ENCODE data around the gene RREB1.
A peak's percentile ranks its signal among the peaks of the same experiment; 100 is the strongest.

RREB1 gene

DNA sequence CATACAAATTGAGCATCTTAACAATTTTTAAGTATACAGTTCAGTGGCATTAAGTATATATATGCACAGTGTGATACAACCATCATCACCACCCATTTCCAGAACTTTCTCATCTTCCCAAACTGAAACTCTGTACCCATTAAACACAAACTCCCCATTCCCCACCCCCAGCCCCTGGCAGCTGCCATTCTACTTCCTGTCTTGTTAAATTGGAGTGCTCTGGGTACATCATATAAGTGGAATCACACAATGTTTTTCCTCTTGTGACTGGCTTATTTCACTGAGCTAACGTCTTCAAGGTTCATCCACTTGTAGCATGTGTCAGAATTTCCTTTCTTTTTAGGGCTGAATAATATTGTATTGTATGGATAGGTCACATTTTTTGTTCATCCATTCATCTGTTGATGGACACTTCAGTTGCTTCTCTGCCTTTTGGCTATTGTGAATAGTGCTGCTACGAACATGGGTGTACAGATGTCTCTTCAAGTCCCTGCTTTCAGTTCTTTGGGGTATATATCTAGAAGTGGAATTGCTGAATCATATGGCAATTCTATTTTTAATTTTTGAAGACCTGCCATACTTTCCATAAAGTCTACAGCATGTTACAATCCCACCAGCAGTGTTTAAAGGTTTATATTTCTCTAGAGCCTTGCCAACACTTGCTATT, 19.6 kb upstream of the RREB1 start:
- DNase-seq: no peak
- intact Hi-C loops (cut with DNase I): no loop called here

DNA sequence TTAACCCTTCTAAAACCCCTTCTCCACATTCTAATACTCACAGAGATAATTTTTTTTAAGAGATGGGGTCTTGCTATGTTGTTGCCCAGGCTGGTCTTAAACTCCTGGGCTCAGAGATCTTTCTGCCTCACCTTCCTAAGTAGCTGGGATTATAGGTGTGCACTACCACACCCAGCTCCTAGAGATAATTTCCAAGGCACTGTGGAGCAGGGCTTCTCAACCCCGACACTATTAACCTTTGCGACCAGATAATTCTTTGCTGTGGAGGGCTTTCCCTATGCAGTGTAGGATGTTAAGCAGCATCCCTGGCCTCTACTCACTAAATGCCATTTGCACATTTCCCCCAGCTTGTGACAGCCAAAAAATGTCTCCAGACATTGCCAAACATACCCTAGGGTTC, 8.8 kb upstream of the RREB1 start:
- intact Hi-C loops (cut with DNase I): no loop called here

DNA sequence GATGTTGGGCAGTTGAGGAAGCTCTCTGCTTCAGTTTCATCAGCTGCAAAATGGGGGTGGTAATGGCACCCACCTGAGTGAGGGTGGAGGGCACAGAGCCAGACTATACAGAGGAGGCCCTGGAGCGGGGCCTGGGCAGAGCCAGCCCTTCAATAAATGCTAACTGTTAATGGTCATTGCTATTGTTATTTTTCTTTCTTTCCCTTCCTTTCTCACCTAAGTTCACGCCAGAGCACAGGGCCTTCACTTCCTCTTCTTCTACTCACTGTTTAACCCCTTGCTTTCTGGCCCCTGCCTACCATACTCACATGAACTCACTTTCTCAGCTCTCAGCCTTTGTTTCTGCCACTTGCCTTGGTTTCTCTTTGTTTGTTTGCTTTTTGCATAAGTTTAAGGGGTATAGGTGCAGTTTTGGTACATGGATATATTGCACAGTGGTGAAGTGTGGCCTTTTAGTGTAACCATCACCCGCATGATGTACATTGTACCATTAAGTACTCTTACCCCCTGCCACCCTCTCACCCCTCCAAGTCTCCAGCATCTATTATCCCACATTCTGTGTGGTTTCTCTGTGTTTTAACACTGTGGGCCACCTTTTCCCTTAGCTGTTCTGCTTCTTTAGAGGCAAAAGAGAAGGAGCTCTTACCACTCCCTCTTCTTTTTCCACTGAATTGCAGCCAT, 7.5 kb upstream of the RREB1 start:
- intact Hi-C loops (cut with DNase I): no loop called here
- DNase-seq: no peak

More for the DNA sequence above, 8.8 kb upstream of the RREB1 start:
- no peak for DNase-seq

DNA sequence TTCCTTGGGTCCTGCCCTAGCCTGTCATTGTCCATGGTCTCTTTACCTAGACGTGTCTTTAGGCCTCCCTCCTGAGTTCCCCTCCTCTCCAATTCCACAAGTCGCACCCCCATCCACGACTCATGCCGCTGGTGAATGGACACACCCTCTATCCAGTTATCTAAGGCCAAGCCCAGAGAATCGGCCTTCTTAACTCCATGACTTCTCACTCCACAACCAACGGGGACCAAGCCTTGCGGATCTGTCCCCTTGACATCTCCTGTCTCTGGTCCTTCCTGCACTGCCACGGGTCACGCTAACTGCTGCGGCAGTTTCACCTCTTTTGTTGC, 7.0 kb upstream of the RREB1 start:
- DNase-seq: no peak
- intact Hi-C loops (cut with DNase I): no loop called here

DNA sequence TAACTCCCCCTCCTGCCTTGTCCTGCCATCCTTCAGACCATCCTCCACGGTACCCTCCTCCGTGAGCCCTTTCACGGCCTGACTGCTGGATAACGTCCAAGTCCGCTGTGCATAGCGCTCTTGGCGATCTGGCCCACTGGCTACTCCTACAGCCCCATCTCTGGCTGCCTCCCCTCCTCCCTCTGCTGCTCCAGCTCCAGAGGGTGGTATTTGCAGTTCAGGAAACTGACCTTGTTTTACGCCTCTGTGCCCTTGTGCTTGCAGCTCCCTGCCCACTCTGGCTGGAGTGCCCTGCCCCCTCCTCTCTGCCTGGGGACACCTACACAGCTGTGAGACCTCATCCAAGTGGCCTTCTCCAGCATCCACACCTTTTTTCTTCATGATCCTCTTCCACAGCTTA, 6.5 kb upstream of the RREB1 start:
- intact Hi-C loops (cut with DNase I): no loop called here
- DNase-seq: no peak

DNA sequence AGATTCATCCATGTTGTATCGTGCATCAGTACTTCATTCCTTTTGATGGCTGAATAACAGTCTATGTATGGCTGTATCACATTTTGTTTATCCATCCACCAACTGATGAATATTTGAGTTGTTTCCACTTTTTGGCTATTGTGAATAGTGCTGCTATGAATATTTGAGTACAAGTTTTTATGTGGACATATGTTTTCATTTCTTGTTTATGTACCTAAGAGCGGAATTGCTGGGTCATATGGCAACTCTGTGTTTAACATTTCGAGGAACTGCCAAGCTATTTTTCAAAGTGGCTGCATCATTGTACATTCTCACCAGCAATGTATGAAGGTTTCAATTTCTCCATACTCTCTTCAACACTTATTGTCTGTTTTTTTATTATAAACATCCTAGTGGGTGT, 3.0 kb upstream of the RREB1 start:
- intact Hi-C loops (cut with DNase I): no loop called here

DNA sequence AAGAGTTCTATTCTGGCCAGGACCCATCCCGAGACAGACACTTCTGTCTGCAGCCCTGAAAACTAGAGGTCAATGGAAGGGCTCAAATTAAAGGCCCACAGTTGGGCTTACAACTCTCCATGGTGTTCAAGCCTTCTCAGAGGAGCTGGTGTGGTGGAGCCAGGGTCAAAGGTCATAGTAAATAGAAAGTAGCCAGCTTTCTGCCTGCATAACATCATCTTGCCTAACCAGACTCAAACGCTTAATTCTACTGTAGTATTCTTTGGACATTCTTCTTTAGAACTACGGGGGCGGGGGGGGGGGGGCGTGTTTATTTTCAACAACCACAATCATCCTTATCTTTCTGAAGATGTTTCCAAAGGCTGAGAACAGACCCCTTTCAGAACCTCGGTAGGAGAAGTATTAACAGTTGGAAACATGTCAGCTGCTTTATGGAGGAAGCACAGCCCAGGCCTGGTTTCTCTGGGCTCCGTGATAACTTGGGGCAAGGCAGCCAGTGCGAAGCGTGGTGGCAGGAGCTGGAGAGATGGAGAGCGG, 1.5 kb upstream of the RREB1 start:
- DNase-seq: peak in 1 of 42 donors; percentile 11
- intact Hi-C loops (cut with DNase I): no loop called here

More for the DNA sequence above, 3.0 kb upstream of the RREB1 start:
- no peak for DNase-seq

DNA sequence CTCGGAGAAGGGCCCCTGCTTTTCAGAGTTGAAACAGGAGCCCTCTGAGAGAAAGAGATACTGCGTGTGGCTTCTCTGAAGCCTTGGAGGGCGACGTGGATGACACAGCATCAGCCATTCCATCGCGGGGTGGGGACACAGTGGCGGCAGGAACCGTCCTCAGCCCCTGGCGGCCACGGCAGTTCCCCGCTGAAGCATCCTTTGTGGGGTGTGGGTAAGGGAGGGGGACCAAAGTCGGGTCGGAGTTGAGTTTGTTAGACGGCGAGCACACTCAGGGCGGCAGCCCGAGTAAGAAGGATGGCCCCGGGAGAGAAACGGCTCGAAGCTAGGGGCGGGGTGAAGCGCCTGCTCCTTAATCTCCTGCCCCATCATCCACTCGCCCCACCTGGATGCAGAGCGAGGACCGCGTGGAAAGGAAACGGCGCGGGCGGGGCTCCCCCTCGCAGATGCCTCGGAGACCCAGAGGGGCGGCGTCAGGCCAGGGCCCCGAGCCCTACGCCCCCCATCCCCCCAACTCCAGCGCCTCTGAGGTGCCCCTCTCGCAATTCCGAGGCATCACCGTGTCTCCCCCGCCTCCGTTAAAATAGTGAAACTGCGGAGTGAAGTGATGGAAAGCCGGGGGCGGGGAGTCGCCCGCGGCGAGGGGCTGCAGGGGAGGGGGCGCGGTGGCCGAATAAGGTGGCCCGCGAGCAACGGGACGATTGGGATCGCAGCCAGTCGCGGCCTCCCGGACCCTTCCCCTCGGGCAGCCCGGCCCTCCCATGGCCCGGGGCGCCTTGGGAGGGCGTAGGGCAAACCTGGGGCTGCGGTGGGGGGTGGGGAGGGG, 796 bp upstream of the RREB1 start:
- intact Hi-C loops (cut with DNase I): no loop called here
- DNase-seq: peak in 4 of 42 donors; percentile 11 to 46 (median 24)

DNA sequence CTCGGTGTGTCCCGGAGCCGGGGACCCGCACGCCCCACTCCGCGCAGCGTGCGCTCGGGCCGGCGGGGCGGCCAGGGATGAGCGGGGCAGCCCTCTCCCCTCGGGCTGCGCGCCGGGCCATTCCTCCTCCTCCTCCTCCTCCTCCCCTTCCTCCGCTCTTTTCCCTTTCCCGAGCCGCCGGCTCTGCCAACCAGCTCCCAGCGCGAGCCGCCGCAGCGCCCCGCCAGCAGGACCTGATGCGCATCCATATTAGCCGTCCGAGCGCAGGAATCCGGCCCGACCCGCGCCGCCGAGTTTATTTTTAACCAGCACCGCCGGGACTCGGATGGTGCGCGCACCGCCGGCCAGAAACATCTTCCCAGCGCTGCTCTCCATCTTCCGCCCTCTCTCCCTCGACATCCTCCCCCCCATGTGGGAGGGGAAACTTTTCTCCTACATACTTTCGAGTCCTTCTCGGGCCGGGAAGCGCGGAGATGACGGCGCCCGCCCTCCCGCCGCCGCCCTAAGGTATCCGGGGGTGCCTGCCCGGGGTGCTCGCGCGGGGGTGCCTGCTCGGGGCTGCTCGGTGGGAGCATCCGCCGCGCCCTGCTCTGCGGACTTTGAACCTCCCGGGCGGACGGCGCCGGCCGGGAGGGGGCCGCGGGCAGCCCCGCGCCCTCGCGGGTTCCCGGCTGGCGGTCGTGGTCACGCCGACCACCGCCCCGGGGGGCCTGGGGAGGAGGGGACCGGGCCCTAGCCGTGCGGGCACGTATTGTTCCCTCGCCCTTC, 619 bp downstream of the RREB1 start:
- DNase-seq: peak in 31 of 42 donors; percentile 12 to 59 (median 35)
- intact Hi-C loops (cut with DNase I): no loop called here

DNA sequence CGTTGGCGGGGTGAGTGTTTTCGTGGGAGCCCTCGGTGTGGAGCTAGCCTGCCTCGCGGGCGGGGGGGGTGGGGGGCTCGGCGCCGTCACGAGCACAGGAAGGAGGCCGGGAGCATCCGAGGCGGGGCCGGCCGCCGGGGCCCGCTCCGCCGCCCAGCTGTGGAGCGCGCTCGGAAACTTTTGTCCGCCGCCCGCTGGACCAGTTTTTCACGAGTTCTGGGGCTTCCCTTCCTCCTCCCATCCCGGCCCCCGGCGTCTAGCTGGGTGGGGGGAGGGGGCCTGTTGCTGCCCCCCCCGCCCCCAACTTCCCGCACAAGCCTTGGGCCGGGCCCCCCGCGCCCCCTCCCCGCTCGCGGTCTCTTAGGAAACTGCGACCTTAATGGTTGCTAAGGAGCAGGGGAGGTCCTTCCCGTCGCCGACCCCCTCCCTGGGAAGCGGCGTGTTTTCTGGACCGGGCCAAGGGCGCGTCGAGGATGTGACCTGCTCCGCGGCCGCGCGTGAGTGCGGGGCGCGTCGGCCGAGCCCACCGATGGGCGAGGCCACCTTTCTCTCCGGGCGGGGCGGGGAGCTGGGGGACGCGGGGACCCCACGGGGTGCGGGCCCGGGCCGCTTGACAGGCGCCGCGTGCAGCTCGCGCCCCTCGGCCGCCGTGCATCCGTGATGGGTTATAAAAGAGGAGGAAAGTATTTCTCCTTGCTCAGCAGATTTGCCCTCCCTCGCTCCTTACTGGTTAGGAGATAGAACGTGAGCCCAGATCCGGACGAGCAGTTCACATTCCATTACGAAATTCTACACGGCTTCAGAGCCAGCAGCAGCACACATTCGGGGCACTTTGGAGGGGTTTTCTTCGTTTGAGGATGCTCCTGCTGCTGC, 1.4 kb downstream of the RREB1 start:
- DNase-seq: peak in 13 of 42 donors; percentile 6 to 55 (median 16)
- intact Hi-C loops (cut with DNase I): no loop called here

DNA sequence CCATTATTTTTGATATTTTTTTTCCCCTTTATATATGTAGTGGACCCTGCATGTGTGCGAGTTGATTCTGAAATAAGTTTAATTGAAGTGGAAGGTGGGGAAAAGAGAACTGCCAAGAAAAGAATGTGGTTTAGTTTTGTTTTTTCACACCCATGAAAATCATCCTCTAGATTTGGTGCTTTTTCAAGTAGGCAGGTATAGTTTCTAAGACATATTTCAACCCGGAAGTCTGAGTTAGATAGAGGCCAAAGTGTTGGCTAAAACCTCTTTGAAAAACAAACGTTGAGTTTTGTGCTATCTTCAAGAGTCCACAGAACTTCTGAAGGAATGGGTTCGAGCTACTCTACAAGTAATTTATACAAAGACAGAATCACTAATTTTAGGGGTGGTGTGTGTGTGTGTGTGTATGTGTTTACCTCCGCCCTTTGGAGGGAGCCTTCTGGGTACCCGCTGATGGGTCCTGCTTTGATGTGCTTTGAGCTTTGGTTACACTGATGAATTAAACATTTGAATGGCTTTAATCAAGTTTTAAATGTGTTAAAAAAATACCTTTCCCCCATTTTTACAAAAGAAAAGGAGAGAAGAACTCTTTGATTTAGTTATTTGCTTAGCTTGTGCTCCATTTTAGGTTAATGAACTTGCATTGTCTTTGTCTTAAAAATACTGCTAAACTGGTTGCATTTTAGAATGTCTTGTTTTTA, 2.5 kb downstream of the RREB1 start:
- intact Hi-C loops (cut with DNase I): loop anchor here (10.0 kb wide), 1 partner anchor 125 kb away; no protein-coding TSS in a partner anchor
- DNase-seq: no peak

DNA sequence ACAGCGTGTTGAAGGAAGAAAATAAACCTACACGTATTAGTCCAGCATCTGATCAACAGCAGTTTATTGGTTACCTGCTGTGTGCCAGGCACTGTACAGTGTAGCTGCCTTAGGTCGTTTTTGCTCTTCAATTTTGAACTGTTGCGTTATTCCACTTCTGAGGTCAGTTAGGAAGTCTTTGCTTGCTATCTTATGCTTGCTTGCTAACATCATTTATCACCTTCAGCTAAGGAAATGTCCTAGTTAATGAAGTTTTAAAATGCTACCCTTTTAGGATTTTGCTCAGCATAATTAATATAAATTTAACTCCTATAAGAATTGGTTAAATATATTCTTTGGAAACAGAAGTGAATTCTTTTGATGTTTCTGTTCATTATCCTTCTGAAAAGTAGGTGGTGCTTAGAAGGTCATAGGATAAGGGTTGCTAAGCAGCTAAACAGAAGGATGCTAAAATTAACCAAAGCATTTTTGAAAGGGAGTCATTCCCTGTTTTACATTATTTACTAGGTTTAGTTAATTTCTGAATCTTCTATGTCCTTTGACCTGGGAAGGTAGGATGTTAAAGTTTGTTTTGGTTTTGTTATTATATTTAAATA, 3.4 kb downstream of the RREB1 start:
- intact Hi-C loops (cut with DNase I): loop anchor here (10.0 kb wide), 1 partner anchor 124 kb away; no protein-coding TSS in a partner anchor
- DNase-seq: no peak

DNA sequence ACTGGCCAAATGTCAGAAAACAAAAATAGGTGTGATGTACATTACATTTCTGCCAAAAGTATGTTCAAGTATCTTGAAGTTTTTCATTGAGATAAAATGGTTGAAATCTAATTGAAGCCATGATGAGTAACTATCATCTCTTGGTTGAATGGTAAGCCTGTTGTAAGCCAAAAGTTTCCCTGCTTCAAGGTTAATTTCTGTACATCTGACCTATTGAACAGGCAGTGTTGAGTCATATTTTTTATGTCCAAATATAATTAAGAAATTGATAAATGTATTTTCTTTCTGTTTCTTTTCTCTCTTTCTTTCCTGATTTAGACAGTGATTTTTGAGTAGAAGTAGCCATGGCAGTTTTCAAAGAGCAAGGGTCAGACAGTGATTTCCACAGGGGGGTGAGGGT, 4.4 kb downstream of the RREB1 start:
- no peak for DNase-seq
- intact Hi-C loops (cut with DNase I): loop anchor here (10.0 kb wide), 1 partner anchor 123 kb away; no protein-coding TSS in a partner anchor

DNA sequence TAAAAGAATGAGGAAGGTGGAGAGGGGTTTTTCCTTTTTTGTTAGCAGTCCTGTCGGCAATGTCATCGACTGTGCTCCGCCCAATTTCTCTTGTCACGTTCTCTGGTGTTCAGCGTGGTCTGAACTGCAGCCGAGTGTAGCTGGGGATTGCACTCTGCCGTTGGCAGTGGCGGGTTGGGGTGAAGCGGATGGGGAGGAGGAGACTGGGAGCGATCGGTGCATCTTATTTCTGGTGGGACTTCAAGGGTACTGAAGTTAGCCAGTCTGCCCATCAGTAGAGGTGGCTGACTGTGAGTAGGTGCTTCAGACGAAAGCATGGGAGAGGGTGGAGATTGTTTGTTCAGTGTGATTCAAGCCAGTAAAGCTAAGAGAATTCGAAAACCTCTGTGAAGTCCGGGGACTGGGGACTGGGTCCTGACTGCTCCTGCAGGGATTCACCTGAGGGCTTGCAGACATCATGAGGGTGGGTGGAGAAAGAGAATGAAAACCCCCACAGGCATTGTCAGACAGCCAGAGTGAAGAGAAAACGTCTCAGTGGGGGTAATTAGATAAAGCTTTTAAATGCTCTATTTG, 5.1 kb downstream of the RREB1 start:
- no peak for DNase-seq
- intact Hi-C loops (cut with DNase I): loop anchor here (10.0 kb wide), 1 partner anchor 122 kb away; no protein-coding TSS in a partner anchor

DNA sequence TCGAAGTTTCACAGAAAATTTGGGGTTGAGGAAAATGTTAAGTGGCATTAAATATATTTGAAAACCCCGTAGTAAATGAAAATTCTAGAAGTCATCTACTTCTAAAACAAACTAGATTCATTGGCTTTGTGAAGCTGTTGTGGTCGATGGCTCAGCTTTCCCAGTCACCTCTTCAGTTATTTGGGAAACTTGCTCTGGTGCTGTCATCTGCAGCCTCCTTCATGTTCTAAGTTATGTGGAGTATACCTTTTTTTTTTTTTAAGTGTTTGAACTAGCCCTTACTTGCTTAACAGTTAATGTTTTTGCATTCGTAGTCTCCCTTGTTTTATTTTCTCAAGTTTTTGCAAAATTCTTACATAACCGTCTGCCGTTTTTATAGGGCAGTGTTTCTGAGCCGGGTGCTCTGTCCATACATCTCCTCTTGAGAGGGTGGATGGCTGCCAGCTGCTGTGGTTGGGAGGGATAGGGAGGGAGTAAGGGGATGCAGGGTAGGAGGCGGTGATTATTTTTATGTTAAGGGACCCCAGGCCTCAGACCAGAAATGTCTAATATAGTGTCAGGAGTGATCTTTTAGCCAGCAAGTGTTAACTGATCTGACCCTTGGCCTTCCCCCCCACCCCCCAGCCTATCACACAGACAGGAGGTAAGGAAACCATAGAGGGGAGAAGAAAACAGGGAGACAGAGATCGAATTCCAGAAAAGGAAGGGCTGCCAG, 7.1 kb downstream of the RREB1 start:
- intact Hi-C loops (cut with DNase I): loop anchor here (10.0 kb wide), 1 partner anchor 120 kb away; no protein-coding TSS in a partner anchor
- DNase-seq: no peak
